Inferior parietal cortex (tissue), 1 donor: ENCODE measurements around the gene ADAMTS19.
"Not testable (repeated sequence)": the region's sequence is repeated elsewhere in the genome, so short reads cannot be mapped to it uniquely, and the experiment has no call there.

Source experiments
- DNase-seq: peaks from one replicate; pipeline ENCODE4 v3.0.0-alpha.2; 2016; ENCODE audit errors: extremely low spot score

ADAMTS19 gene

DNA sequence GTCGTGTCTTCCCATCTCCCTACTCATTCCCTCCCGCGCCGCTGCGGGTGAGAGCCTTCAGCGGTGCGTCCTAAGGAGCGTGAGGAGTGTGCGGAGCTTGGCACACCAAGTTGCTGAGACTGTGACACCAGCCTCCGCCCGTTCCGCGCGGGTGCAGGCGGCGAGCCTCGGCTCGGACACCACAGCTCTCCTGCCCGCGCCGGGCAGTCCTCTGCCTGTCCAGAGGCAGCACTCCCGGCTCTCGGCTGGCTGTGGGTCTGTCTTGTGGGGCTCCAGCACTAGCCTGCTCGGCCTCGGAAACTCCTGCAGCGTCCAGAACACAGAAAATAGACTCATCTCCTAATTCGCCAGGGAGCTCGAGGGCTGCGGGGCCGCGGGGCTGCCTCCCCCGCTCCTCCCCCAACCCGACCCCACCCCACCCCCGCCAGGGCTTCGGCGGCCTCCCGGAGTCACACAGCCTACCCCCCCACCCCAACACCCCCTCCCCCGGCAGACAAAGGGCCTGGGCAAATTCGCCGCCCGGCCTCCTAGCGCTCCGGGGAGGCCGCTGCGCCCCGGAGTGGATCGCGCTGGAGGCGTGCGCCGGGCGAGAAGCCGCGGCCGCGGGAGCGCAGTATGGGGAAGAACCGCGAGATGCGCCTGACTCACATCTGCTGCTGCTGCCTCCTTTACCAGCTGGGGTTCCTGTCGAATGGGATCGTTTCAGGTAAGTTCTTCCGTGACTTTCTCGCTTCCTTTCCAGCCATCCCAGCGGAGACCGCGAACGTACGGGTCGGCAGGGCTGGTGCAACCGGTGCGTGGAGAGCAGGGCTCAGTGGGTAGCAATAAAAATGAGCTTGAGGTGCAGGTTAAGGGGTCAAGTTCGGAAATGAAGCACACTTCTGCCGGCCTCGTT lies at the start of gene ADAMTS19:
TSS of gene ADAMTS19 (plus strand) at position 522 of the 895 bp plus-strand sequence. CDS start at position 616, 94 bp downstream.
- DNase-seq: no peak

GRCh38 chr5:129410488-129410887 lies 49.6 kb upstream of the ADAMTS19 start:
- DNase-seq: no peak

DNA sequence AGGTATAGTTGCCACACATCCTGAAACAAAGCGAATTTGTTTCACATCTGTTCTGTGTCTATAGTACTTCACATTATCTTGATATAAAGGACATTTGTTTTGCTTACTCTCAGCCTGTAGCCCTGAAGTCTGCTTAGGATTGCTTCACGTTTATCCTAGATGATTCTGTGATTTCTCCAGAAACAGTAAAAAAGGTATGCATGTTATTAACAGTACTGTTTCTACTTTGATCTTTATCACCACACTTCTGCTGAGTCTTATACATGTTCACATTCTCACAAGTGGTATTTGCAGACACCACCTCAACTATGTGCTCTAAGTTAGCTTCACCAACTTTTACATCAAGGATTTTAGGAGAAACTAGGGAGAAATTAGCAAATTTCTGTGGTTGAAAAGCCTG lies 47.4 kb upstream of the ADAMTS19 start:
- DNase-seq: no peak

DNA sequence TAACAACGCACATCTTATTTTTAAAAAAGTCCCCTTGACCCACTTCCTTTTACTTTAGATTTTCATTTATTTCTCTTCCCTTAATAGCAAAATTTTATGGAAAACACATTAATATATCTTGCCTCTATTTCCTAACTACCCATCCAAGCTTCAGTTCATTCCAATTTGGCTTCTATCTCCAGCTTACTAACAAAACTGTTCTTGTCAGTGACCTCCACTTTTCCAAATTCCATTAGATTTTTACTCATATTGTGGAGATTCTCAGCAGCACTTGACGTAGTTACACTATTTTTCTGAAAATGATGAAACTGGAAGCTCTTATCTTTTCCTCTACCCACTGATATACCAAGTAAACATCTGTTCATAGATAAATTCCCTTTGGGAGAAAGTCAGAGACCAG lies 46.5 kb upstream of the ADAMTS19 start:
- DNase-seq: no peak

- DNase-seq: no peak
These were observed 40.8 kb upstream of the ADAMTS19 start for GRCh38 chr5:129419292-129419691.

- no peak for DNase-seq
These were observed 35.1 kb upstream of the ADAMTS19 start for GRCh38 chr5:129425031-129425430.

- DNase-seq: no peak
These were observed 34.0 kb upstream of the ADAMTS19 start for GRCh38 chr5:129426071-129426470.

DNA sequence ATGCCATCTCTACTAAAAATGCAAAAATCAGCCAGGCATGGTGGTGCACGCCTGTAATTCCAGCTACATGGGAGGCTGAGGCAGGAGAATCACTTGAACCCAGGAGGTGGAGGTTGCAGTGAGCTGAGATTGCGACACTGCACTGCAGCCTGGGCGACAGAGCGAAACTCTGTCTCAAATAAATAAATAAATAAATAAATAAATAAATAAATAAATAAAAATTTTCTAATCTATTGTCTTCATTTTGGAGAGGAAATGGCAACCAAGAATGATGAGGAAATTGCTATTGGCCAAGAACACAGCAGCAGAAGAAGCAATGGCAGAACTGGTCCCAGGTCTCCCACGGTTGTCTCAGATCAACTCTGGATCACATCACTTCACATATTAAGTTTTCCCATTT lies 31.5 kb upstream of the ADAMTS19 start:
- not testable (repeated sequence) for DNase-seq

- DNase-seq: no peak
These were observed 28.7 kb upstream of the ADAMTS19 start for GRCh38 chr5:129431406-129431805.

DNA sequence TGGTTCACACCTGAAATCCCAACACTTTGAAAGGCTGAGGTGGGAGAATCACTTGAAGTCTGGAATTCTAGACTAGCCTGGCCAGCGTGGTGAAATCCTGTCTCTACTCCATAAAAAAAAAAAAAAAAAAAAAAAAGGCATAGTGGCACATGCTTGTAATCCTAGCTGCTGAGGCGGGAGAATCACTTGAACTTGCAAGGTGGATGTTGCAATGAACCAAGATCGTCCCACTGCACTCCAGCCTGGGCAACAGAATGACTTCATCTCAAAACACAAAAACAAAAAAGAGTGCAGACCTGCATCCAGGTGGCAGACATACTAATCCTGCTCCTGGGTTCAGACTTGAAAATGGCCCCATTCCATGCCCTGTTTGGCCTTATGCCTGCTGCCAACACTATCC lies 21.8 kb upstream of the ADAMTS19 start:
- no peak for DNase-seq

DNA sequence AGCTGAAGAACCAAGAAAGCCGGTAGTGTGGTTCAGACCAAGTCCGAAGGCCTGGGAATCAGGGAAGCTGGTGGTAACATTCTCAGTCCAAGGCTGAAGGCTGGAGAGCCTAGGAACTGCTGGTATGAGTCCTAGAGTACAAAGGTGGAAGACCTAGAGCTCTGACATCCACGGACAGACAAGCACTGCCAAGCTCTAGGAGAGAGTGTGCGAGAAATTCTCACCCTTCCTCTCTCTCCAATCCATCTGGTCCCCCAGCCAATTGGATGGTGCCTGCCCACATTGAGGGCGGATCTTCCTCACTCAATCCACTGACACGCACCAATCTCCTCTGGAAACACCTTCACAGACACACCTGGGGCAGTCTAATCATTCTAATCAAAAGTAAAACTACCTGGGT lies 19.7 kb upstream of the ADAMTS19 start:
- no peak for DNase-seq

- DNase-seq: no peak
These were observed 19.0 kb upstream of the ADAMTS19 start for GRCh38 chr5:129441096-129441495.

GRCh38 chr5:129445379-129445778 lies 14.7 kb upstream of the ADAMTS19 start:
- DNase-seq: no peak

DNA sequence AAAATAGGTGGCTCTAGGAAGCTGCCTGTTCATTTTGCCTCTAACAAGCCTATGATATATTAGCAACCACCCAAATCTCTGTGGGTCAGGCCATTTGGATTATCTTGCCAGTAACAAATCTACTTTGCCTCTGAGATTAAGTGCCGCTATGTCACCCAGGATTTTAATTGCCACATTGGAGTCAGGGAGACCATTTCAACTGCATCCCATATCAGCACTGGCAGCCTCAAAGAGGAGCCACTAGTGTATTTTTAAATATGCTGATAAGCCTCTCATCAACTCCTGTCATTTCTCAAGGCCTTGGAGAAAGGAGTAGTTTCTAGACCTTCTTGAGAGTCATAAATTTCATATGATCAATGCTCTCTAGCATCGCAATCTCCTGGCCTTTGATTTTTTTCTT lies 12.1 kb upstream of the ADAMTS19 start:
- no peak for DNase-seq

DNA sequence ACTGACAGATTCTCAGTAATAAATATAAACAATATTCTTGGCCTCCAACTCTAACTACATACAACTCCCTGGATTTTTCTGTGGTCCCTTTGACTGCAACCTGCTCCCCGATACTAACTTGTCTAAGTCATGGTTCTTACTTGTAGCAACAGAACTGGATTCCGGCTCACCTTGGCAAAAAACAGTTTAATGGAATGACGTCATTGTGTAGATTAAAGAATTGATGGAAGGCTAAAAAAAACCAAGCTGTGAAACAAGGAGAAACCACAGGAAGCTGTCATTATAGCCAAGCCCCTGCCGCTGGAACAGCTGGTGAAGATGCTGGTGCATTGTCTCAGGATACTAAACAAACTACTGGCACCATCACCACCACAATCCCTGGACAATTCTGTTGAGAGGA lies 11.4 kb upstream of the ADAMTS19 start:
- DNase-seq: no peak

DNA sequence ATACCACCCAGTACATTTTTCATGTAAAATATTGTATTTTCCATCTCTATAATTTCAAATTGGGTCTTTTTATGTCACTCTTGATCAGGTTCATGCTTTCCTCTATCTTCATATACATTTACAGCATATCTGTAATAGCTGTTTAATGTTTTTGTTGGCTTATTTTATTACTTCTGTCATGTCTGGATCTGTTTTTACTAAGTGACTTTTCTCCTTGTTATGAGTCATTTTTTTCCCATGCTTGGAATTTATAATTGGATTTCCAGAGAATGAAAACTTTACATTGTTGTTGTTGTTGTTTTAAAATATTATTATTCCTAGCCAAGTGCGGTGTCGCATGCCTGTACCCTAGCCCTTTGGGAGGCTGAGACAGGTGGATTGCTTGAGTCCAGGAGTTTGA lies 5.6 kb upstream of the ADAMTS19 start:
- no peak for DNase-seq

GRCh38 chr5:129459450-129459776 lies 685 bp upstream of the ADAMTS19 start:
- no peak for DNase-seq

GRCh38 chr5:129460672-129460935 lies 506 bp downstream of the ADAMTS19 start:
- DNase-seq: no peak

DNA sequence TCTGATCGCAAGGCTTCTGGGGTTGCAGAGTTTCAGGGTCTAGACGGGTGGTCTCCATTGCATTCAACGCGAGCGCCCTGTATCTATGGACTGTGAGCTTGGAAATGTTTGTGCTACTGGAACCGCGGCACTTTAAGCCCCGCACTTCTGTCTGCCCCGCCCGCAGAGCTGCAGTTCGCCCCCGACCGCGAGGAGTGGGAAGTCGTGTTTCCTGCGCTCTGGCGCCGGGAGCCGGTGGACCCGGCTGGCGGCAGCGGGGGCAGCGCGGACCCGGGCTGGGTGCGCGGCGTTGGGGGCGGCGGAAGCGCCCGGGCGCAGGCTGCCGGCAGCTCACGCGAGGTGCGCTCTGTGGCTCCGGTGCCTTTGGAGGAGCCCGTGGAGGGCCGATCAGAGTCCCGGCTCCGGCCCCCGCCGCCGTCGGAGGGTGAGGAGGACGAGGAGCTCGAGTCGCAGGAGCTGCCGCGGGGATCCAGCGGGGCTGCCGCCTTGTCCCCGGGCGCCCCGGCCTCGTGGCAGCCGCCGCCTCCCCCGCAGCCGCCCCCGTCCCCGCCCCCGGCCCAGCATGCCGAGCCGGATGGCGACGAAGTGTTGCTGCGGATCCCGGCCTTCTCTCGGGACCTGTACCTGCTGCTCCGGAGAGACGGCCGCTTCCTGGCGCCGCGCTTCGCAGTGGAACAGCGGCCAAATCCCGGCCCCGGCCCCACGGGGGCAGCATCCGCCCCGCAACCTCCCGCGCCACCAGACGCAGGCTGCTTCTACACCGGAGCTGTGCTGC lies 1.0 kb downstream of the ADAMTS19 start:
- DNase-seq: no peak

- DNase-seq: no peak
These were observed 1.7 kb downstream of the ADAMTS19 start for GRCh38 chr5:129461711-129462332.

DNA sequence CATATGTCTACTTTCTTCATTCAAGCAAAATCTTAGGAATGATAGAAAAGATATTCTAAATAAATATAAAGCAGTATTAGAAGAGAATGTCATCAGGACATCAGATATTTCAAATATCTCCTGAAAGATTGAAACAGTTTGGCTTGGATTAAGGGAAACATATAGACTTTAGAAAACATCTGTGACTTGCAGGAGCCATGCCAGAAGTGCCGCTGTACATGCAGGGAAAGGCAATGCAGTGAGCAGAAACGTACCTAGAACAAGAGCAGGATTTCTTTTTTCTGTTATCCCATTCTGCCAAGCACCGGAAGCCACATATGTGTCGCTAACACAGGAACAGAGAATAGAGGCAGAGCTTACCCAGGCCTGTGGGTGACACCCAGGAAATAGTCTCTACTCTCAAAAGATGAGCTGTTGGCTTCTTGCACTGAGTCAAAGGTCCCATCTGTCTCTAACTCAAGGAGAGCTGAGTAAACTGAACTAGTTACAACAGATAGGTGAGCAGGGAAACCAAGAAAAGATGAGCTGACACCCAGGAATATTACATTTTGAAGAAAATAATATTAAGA lies 5.8 kb downstream of the ADAMTS19 start:
- DNase-seq: no peak

DNA sequence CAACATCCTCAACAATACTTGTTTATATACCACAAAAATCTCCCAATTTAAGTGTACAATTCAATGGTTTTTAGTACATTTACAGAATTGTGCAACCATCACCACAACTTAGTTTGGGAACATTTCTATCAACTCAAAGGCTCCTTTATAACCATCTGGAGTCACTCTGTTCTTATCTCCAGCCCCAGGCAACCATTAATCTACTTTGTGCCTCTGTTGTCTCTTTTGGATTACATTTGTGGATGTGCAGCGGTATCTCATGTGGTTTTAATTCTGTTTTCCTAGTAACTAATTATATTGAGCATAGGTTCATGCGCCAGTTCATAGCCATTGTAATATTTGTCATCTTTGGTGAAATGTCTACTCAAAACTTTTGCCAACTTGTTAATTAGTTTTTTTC lies 14.4 kb downstream of the ADAMTS19 start:
- no peak for DNase-seq

DNA sequence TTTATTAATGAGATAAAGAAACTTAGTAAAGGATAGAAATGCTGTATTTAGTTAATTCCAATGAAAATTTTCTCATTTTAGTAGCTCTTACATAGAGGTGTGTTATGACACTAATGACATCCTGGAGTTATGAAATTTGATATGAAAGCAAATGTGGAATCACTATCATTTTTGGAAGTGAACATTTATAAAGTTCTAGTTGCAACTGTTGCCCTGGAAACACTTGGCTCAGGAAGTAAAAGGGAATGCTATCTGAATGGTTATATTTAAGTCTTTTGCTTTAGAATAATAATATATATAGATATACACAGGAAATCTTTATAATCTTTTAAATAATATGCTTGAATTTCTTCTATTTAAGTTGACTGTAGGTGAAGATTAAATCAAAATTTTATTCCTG lies 16.7 kb downstream of the ADAMTS19 start:
- no peak for DNase-seq
